HCT116 (cell line): Measurements from ENCODE around the gene OBSCN. TPM values are rescaled to one million over a fixed set of nuclear protein-coding genes. Genes with fewer than 3 reads are reported as not detected.

Experiments
- ATAC-seq: fragments of 200-7000 bp; cut with Tn5 transposase; 2 replicates; pipeline ENCODE4 v1.9.1; 2020; ENCODE audit warnings: mild to moderate bottlenecking, moderate library complexity
- BruUV-seq: library from RNA; stranded (reverse); fragments of 400-500 nt; replicated peaks from 2 replicates; lab custom pipeline; 2021; lab: Mats Ljungman, UMichigan
- CTCF ChIA-PET: fragments of 300-600 bp; sonication (Branson Sonifier 250); formaldehyde crosslinking; loops from one replicate; lab custom pipeline; 2021; ENCODE audit warnings: antibody characterized with exemption; lab: Charles Lee
- POLR2A ChIA-PET: fragments of 300-600, 350-600 bp; sonication (Branson Sonifier 250); formaldehyde crosslinking; loops from one replicate; lab custom pipeline; 2021; ENCODE audit warnings: antibody characterized with exemption; lab: Charles Lee
- RAD21 ChIA-PET, 2 experiments: fragments of 300-600 bp; sonication (Branson Sonifier 250); formaldehyde crosslinking; loops; one replicate each; lab custom pipeline; 2023; ENCODE audit warnings: low total read pairs in 2 of 2; ENCODE audit not compliant: uncharacterized antibody in 2 of 2, unreplicated experiment in 2 of 2, low non-redundant PET in 1 of 2; lab: Charles Lee
- DNase-seq: peaks from one replicate; pipeline ENCODE4 v3.0.0-alpha.2; 2010; ENCODE audit warnings: low read depth, low spot score
- H2AFZ ChIP-seq: fragments of 200-600 bp; shearing (Covaris generic), sonication (generic); 2 replicates; pipeline ENCODE4 v1.6.1; 2017; ENCODE audit warnings: low read depth, mixed run types, mixed read lengths, antibody characterized with exemption, low read length; ENCODE audit not compliant: poor library complexity, severe bottlenecking
- H3K27ac ChIP-seq: 2 replicates; pipeline ENCODE4 v1.5.1; 2012; ENCODE audit warnings: low read depth, low read length
- H3K27me3 ChIP-seq: fragments of 200-600 bp; sonication (generic); 2 replicates; pipeline ENCODE4 v1.6.1; 2016; ENCODE audit warnings: mixed run types, low read length, mixed read lengths; ENCODE audit not compliant: insufficient read depth
- H3K36me3 ChIP-seq, 2 experiments: fragments of 200-500 bp in 1 of 2; fragments of 200-600 bp in 1 of 2; sonication (Bioruptor generic) in 1 of 2; sonication (generic) in 1 of 2; 2 replicates each; pipeline versions ENCODE4 v1.5.1 to v1.6.1; 2014 to 2016; ENCODE audit warnings: low read length in 2 of 2, inconsistent platforms in 1 of 2, mixed read lengths in 1 of 2, mixed run types in 1 of 2; ENCODE audit not compliant: insufficient read depth in 2 of 2, control insufficient read depth in 1 of 2
- H3K4me1 ChIP-seq, 2 experiments: fragments of 200-600 bp in 1 of 2; sonication (generic) in 1 of 2; 2 replicates each; pipeline versions ENCODE4 v1.5.1 to v1.6.1; 2012 to 2017; ENCODE audit warnings: low read length in 2 of 2, inconsistent platforms in 1 of 2, mild to moderate bottlenecking in 1 of 2, mixed read lengths in 1 of 2, mixed run types in 1 of 2, moderate library complexity in 1 of 2; ENCODE audit not compliant: insufficient read depth in 2 of 2, control insufficient read depth in 1 of 2
- H3K4me2 ChIP-seq: fragments of 200-600 bp; sonication (generic); 2 replicates; pipeline ENCODE4 v1.6.1; 2017; ENCODE audit warnings: mixed run types, low read length, mixed read lengths
- H3K4me3 ChIP-seq, 2 experiments: fragments of 200-600 bp in 1 of 2; sonication (generic) in 1 of 2; replicated peaks in 1 of 2; 2 replicates each; pipeline ENCODE4 v1.5.1; 2011 to 2016; ENCODE audit warnings: low read length in 2 of 2, control low read depth in 1 of 2, low read depth in 1 of 2, mild to moderate bottlenecking in 1 of 2, mixed read lengths in 1 of 2, mixed run types in 1 of 2
- H3K79me2 ChIP-seq: fragments of 200-600 bp; sonication (generic); 2 replicates; pipeline ENCODE4 v1.6.1; 2017; ENCODE audit warnings: mild to moderate bottlenecking, mixed run types, low read length, moderate library complexity, mixed read lengths; ENCODE audit not compliant: insufficient read depth
- H3K9ac ChIP-seq: fragments of 200-600 bp; sonication (generic); 2 replicates; pipeline ENCODE4 v1.6.1; 2016; ENCODE audit warnings: low read length, mixed read lengths
- H3K9me2 ChIP-seq: fragments of 200-600 bp; sonication (generic), shearing (Covaris generic); 2 replicates; pipeline ENCODE4 v1.6.1; 2017; ENCODE audit warnings: mixed run types, mild to moderate bottlenecking, moderate library complexity; ENCODE audit not compliant: insufficient read depth
- H3K9me3 ChIP-seq, 2 experiments: fragments of 200-500 bp in 1 of 2; fragments of 200-600 bp in 1 of 2; sonication (Bioruptor generic) in 1 of 2; sonication (generic) in 1 of 2; 2 replicates each; pipeline ENCODE4 v1.6.1; 2014 to 2017; ENCODE audit warnings: low read length in 2 of 2, mixed read lengths in 2 of 2, inconsistent platforms in 1 of 2, low read depth in 1 of 2, mild to moderate bottlenecking in 1 of 2, mixed run types in 1 of 2, moderate library complexity in 1 of 2; ENCODE audit not compliant: control insufficient read depth in 1 of 2, insufficient read depth in 1 of 2
- H4K20me1 ChIP-seq: fragments of 200-600 bp; sonication (generic), shearing (Covaris generic); 2 replicates; pipeline ENCODE4 v1.6.1; 2017; ENCODE audit warnings: mixed run types, mild to moderate bottlenecking, moderate library complexity; ENCODE audit not compliant: insufficient read depth
- CBX3 ChIP-seq: IDR thresholded peaks from 2 replicates; pipeline ENCODE4 v1.6.1; 2012; ENCODE audit warnings: low read depth
- ELF1 ChIP-seq: IDR thresholded peaks from 2 replicates; pipeline ENCODE4 v1.6.1; 2012; ENCODE audit warnings: low read depth, borderline replicate concordance
- EZH2 ChIP-seq: fragments of 200-600 bp; sonication (generic); IDR thresholded peaks from 2 replicates; pipeline ENCODE4 v1.6.1; 2017; ENCODE audit warnings: antibody characterized with exemption, mixed run types
- FOSL1 ChIP-seq: IDR thresholded peaks from 2 replicates; pipeline ENCODE4 v1.6.1; 2012; ENCODE audit warnings: low read depth
- JUND ChIP-seq: IDR thresholded peaks from 2 replicates; pipeline ENCODE4 v1.6.1; 2012
- MAX ChIP-seq: IDR thresholded peaks from 2 replicates; pipeline ENCODE4 v1.6.1; 2012
- POLR2AphosphoS5 ChIP-seq: IDR thresholded peaks from 2 replicates; pipeline ENCODE4 v1.6.1; 2011; ENCODE audit warnings: mild to moderate bottlenecking, low read depth, low read length, moderate library complexity
- RAD21 ChIP-seq: IDR thresholded peaks from 2 replicates; pipeline ENCODE4 v1.6.1; 2012; ENCODE audit warnings: low read depth, mild to moderate bottlenecking
- SIN3A ChIP-seq: IDR thresholded peaks from 2 replicates; pipeline ENCODE4 v1.6.1; 2012; ENCODE audit warnings: low read depth
- SP1 ChIP-seq: IDR thresholded peaks from 2 replicates; pipeline ENCODE4 v1.6.1; 2012; ENCODE audit warnings: low read depth
- TCF7L2 ChIP-seq: IDR thresholded peaks from 2 replicates; pipeline ENCODE4 v1.7.0; 2011; ENCODE audit warnings: borderline replicate concordance, inconsistent platforms; ENCODE audit not compliant: insufficient read depth, insufficient read length; ENCODE audit errors: extremely low read depth
- ZNF274 ChIP-seq: fragments of 200-500 bp; sonication (Bioruptor generic); IDR thresholded peaks from 2 replicates; pipeline ENCODE4 v1.6.1; 2014; ENCODE audit warnings: mild to moderate bottlenecking, low read depth, low read length, inconsistent platforms
- intact Hi-C: fragments of 100-400 bp; cut with micrococcal nuclease; formaldehyde crosslinking; loops from 2 replicates; pipeline ENCODE4 v1.10.0; 2022
- total RNA-seq: library from RNA; stranded (reverse); gene quantifications from one replicate; pipeline ENCODE4 v1.2.1, GENCODE V29; 2021; ENCODE audit not compliant: unreplicated experiment
- TF ChIP-seq, protein P1 (sequence below): IDR thresholded peaks from 2 replicates; pipeline ENCODE4 v1.6.1; 2011; ENCODE audit warnings: mild to moderate bottlenecking, low read length, moderate library complexity; ENCODE audit not compliant: insufficient replicate concordance; ENCODE audit errors: extremely low read depth
- TF ChIP-seq, protein P2 (sequence below): IDR thresholded peaks from 2 replicates; pipeline ENCODE4 v1.6.1; 2012; ENCODE audit warnings: low read depth
- TF ChIP-seq, protein P3 (sequence below), 3 experiments: fragments of 200-600 bp in 1 of 3; sonication (generic) in 1 of 3; IDR thresholded peaks in 2 of 3; conservative IDR thresholded peaks in 1 of 3; 2 replicates each; pipeline ENCODE4 v1.5.1; 2012 to 2017; ENCODE audit warnings: low read depth in 2 of 3, low read length in 2 of 3, antibody characterized with exemption in 1 of 3, borderline replicate concordance in 1 of 3, control low read depth in 1 of 3, mild to moderate bottlenecking in 1 of 3, mixed read lengths in 1 of 3, mixed run types in 1 of 3, moderate library complexity in 1 of 3; ENCODE audit not compliant: insufficient read depth in 1 of 3

OBSCN gene
- total RNA-seq, 1 experiment from 2014 or later, result 16.6 TPM

- H3K79me2 ChIP-seq, result no peaks in the 10 kb centered on the region
- TF ChIP-seq EZH2 (no peak), TCF7L2 (no peak), ELF1 (no peak), MAX (no peak), SP1 (no peak), FOSL1 (no peak), RAD21 (no peak), SIN3A (no peak), JUND (no peak), CBX3 (no peak), POLR2AphosphoS5 (no peak), ZNF274 (no peak)
- TF ChIP-seq, protein P1, sequence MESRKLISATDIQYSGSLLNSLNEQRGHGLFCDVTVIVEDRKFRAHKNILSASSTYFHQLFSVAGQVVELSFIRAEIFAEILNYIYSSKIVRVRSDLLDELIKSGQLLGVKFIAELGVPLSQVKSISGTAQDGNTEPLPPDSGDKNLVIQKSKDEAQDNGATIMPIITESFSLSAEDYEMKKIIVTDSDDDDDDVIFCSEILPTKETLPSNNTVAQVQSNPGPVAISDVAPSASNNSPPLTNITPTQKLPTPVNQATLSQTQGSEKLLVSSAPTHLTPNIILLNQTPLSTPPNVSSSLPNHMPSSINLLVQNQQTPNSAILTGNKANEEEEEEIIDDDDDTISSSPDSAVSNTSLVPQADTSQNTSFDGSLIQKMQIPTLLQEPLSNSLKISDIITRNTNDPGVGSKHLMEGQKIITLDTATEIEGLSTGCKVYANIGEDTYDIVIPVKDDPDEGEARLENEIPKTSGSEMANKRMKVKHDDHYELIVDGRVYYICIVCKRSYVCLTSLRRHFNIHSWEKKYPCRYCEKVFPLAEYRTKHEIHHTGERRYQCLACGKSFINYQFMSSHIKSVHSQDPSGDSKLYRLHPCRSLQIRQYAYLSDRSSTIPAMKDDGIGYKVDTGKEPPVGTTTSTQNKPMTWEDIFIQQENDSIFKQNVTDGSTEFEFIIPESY, result no peak
- TF ChIP-seq, protein P2, sequence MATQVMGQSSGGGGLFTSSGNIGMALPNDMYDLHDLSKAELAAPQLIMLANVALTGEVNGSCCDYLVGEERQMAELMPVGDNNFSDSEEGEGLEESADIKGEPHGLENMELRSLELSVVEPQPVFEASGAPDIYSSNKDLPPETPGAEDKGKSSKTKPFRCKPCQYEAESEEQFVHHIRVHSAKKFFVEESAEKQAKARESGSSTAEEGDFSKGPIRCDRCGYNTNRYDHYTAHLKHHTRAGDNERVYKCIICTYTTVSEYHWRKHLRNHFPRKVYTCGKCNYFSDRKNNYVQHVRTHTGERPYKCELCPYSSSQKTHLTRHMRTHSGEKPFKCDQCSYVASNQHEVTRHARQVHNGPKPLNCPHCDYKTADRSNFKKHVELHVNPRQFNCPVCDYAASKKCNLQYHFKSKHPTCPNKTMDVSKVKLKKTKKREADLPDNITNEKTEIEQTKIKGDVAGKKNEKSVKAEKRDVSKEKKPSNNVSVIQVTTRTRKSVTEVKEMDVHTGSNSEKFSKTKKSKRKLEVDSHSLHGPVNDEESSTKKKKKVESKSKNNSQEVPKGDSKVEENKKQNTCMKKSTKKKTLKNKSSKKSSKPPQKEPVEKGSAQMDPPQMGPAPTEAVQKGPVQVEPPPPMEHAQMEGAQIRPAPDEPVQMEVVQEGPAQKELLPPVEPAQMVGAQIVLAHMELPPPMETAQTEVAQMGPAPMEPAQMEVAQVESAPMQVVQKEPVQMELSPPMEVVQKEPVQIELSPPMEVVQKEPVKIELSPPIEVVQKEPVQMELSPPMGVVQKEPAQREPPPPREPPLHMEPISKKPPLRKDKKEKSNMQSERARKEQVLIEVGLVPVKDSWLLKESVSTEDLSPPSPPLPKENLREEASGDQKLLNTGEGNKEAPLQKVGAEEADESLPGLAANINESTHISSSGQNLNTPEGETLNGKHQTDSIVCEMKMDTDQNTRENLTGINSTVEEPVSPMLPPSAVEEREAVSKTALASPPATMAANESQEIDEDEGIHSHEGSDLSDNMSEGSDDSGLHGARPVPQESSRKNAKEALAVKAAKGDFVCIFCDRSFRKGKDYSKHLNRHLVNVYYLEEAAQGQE, result no peak
- TF ChIP-seq, protein P3, sequence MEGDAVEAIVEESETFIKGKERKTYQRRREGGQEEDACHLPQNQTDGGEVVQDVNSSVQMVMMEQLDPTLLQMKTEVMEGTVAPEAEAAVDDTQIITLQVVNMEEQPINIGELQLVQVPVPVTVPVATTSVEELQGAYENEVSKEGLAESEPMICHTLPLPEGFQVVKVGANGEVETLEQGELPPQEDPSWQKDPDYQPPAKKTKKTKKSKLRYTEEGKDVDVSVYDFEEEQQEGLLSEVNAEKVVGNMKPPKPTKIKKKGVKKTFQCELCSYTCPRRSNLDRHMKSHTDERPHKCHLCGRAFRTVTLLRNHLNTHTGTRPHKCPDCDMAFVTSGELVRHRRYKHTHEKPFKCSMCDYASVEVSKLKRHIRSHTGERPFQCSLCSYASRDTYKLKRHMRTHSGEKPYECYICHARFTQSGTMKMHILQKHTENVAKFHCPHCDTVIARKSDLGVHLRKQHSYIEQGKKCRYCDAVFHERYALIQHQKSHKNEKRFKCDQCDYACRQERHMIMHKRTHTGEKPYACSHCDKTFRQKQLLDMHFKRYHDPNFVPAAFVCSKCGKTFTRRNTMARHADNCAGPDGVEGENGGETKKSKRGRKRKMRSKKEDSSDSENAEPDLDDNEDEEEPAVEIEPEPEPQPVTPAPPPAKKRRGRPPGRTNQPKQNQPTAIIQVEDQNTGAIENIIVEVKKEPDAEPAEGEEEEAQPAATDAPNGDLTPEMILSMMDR (IDR thresholded peaks at IDR 0.05 in 2 of 3, conservative IDR thresholded peaks at IDR 0.05 in 1 of 3; ENCODE audit: borderline replicate concordance in 1 of 3, insufficient read depth in 1 of 3, low read depth in 2 of 3, low read length in 2 of 3), result no peak
- H3K9me3 ChIP-seq, result no peaks in the 10 kb centered on the region
- no peaks in the 10 kb centered on the region for H3K27me3 ChIP-seq
- no peak overlapping the region for H2AFZ ChIP-seq
- no TSS peak for BruUV-seq
- no peak overlapping the region for H3K4me3 ChIP-seq
- ChIA-PET RAD21 (no interaction called here), POLR2A (no interaction called here), CTCF (no interaction called here)
- DNase-seq (no peak), ATAC-seq (0 out of 2 replicates have a peak, but pooled peaks have one; percentile 4)
- no peak overlapping the region for H3K4me2 ChIP-seq
- H3K9me2 ChIP-seq, result no peaks in the 10 kb centered on the region
- intact Hi-C loops, result no loop called here
- no peaks in the 10 kb centered on the region for H3K36me3 ChIP-seq
- H4K20me1 ChIP-seq, result no peaks in the 10 kb centered on the region
- H3K4me1 ChIP-seq, result no peaks in the 10 kb centered on the region
- H3K27ac ChIP-seq, result no peak overlapping the region
- no peak overlapping the region for H3K9ac ChIP-seq
These were observed 101.7 kb downstream of the OBSCN start for GRCh38 chr1:228309326-228310067.
